RWPE2 (cell line): ENCODE results near the gene TUBB1.

Experiments used
- ATAC-seq: fragments of 200-7000 bp; cut with Tn5 transposase; 3 replicates; pipeline ENCODE4 v1.9.1; 2021; ENCODE audit warnings: low read depth
- DNase-seq: peaks from one replicate; pipeline ENCODE4 v3.0.0-alpha.2; 2020; ENCODE audit warnings: low spot score
- H3K27ac ChIP-seq: fragments of 450-650 bp; 2 replicates; pipeline ENCODE4 v1.5.1; 2017; ENCODE audit warnings: mild to moderate bottlenecking; ENCODE audit not compliant: poor library complexity, severe bottlenecking
- H3K27me3 ChIP-seq: fragments of 250-450 bp; sonication (Bioruptor Pico); 2 replicates; pipeline ENCODE4 v1.5.1; 2021; ENCODE audit warnings: mild to moderate bottlenecking, moderate library complexity; ENCODE audit not compliant: insufficient read depth, poor library complexity, severe bottlenecking
- H3K36me3 ChIP-seq: fragments of 250-450 bp; sonication (Bioruptor Pico); 2 replicates; pipeline ENCODE4 v1.5.1; 2020; ENCODE audit warnings: low read depth, mild to moderate bottlenecking, moderate library complexity
- H3K4me1 ChIP-seq: fragments of 250-450 bp; sonication (Bioruptor Pico); 2 replicates; pipeline ENCODE4 v1.5.1; 2021; ENCODE audit warnings: mild to moderate bottlenecking, moderate library complexity; ENCODE audit not compliant: insufficient read depth, poor library complexity, severe bottlenecking
- H3K4me3 ChIP-seq: fragments of 250-450 bp; sonication (Bioruptor Pico); 2 replicates; pipeline ENCODE4 v1.5.1; 2021; ENCODE audit warnings: mild to moderate bottlenecking, moderate library complexity; ENCODE audit not compliant: severe bottlenecking
- H3K9me3 ChIP-seq: fragments of 250-450 bp; sonication (Bioruptor Pico); 2 replicates; pipeline ENCODE4 v1.5.1; 2021; ENCODE audit warnings: mild to moderate bottlenecking, moderate library complexity; ENCODE audit not compliant: severe bottlenecking
- CTCF ChIP-seq: fragments of 450-650 bp; IDR thresholded peaks from one replicate; pipeline ENCODE4 v1.5.1; 2017; ENCODE audit warnings: mild to moderate bottlenecking, moderate library complexity; ENCODE audit not compliant: poor library complexity, severe bottlenecking

Gene TUBB1

GRCh38 chr20:58997141-58997770 lies 22.0 kb upstream of the TUBB1 start:
- Histone ChIP-seq H3K9me3 (no peaks in the 10 kb centered on the region), H3K36me3 (peaks cover 98% of the 10 kb centered on the region), H3K4me1 (no peaks in the 10 kb centered on the region), H3K27me3 (no peaks in the 10 kb centered on the region), H3K27ac (no peak overlapping the region), H3K4me3 (no peak overlapping the region)
- DNase-seq (peak; percentile 69), ATAC-seq (0 out of 3 replicates have a peak, but pooled peaks have one; percentile 1)
- no peak for TF ChIP-seq CTCF

- DNase-seq (peak; percentile 74), ATAC-seq (no peak)
- Histone ChIP-seq H3K27me3 (no peaks in the 10 kb centered on the region), H3K4me1 (no peaks in the 10 kb centered on the region), H3K27ac (no peak overlapping the region), H3K36me3 (peaks cover 96% of the 10 kb centered on the region), H3K4me3 (no peak overlapping the region), H3K9me3 (no peaks in the 10 kb centered on the region)
- no peak for TF ChIP-seq CTCF
Observed at GRCh38 chr20:58998656-58999055, 20.6 kb upstream of the TUBB1 start.

- peaks cover 96% of the 10 kb centered on the region for H3K36me3 ChIP-seq
Observed at GRCh38 chr20:59000326-59000725, 18.9 kb upstream of the TUBB1 start.

GRCh38 chr20:59001068-59001448 lies 18.2 kb upstream of the TUBB1 start:
- TF ChIP-seq CTCF: no peak
- ATAC-seq (no peak), DNase-seq (peak; percentile 76)
- no peaks in the 10 kb centered on the region for H3K27me3 ChIP-seq
- no peaks in the 10 kb centered on the region for H3K4me1 ChIP-seq
- peaks cover 91% of the 10 kb centered on the region for H3K36me3 ChIP-seq
- no peak overlapping the region for H3K27ac ChIP-seq
- H3K4me3 ChIP-seq: no peak overlapping the region
- no peaks in the 10 kb centered on the region for H3K9me3 ChIP-seq

More at GRCh38 chr20:59000326-59000725, 18.9 kb upstream of the TUBB1 start:
- Histone ChIP-seq H3K27ac (no peak overlapping the region), H3K4me1 (no peaks in the 10 kb centered on the region), H3K4me3 (no peak overlapping the region), H3K27me3 (no peaks in the 10 kb centered on the region), H3K9me3 (no peaks in the 10 kb centered on the region)
- TF ChIP-seq CTCF: no peak
- ATAC-seq (no peak), DNase-seq (no peak)

- ATAC-seq (no peak), DNase-seq (peak; percentile 84)
- Histone ChIP-seq H3K27me3 (no peaks in the 10 kb centered on the region), H3K27ac (no peak overlapping the region), H3K4me1 (no peaks in the 10 kb centered on the region), H3K9me3 (no peaks in the 10 kb centered on the region), H3K36me3 (peaks cover 86% of the 10 kb centered on the region), H3K4me3 (no peak overlapping the region)
- no peak for TF ChIP-seq CTCF
Observed at GRCh38 chr20:59001449-59002171, 17.6 kb upstream of the TUBB1 start.
